ENCODE data around the gene TAGLN2. TPM values are rescaled to one million over a fixed set of nuclear protein-coding genes. Genes with fewer than 3 reads are reported as not detected.
A peak's percentile ranks its signal among the peaks of the same experiment; 100 is the strongest.
"Not testable (repeated sequence)": the region's sequence is repeated elsewhere in the genome, so short reads cannot be mapped to it uniquely, and the experiment has no call there.

TAGLN2 gene
- total RNA-seq, 1 donor from 2014 or later, result 65.1 TPM

- DNase-seq (ENCODE audit: low read depth), result no peak
Observed at GRCh38 chr1:159902541-159902940, 22.8 kb downstream of the TAGLN2 start.

GRCh38 chr1:159900755-159901360 lies 24.4 kb downstream of the TAGLN2 start:
- DNase-seq (ENCODE audit: low read depth), result no peak

GRCh38 chr1:159900086-159900680 lies 25.1 kb downstream of the TAGLN2 start, which contains the start of gene CFAP45:
Gene CFAP45, minus strand, starts transcription at chr1:159900165. Its CDS starts 67 bp downstream, at chr1:159900098.
- no peak for DNase-seq (ENCODE audit: low read depth)

- not testable (repeated sequence) for DNase-seq (ENCODE audit: low read depth)
Observed at GRCh38 chr1:159899634-159900033, 25.7 kb downstream of the TAGLN2 start.

GRCh38 chr1:159898527-159898926 lies 26.8 kb downstream of the TAGLN2 start:
- no peak for DNase-seq (ENCODE audit: low read depth)

GRCh38 chr1:159897962-159898361 lies 27.3 kb downstream of the TAGLN2 start:
- DNase-seq (ENCODE audit: low read depth), result no peak

GRCh38 chr1:159896546-159896930 lies 28.8 kb downstream of the TAGLN2 start:
- no peak for DNase-seq (ENCODE audit: low read depth)

- DNase-seq (ENCODE audit: low read depth), result no peak
Observed at GRCh38 chr1:159895836-159896545, 29.3 kb downstream of the TAGLN2 start.

- no peak for DNase-seq (ENCODE audit: low read depth)
Observed at GRCh38 chr1:159895286-159895685, 30.0 kb downstream of the TAGLN2 start.

GRCh38 chr1:159892944-159893343 lies 32.4 kb downstream of the TAGLN2 start:
- no peak for DNase-seq (ENCODE audit: low read depth)

- DNase-seq (ENCODE audit: low read depth), result peak; percentile 89
Observed at GRCh38 chr1:159891275-159892157, 33.8 kb downstream of the TAGLN2 start.

- DNase-seq (ENCODE audit: low read depth), result no peak
Observed at GRCh38 chr1:159890390-159890789, 34.9 kb downstream of the TAGLN2 start.

GRCh38 chr1:159889821-159890252 lies 35.5 kb downstream of the TAGLN2 start:
- DNase-seq (ENCODE audit: low read depth), result peak; percentile 62

- DNase-seq (ENCODE audit: low read depth), result no peak
Observed at GRCh38 chr1:159889202-159889601, 36.1 kb downstream of the TAGLN2 start.

- no peak for DNase-seq (ENCODE audit: low read depth)
Observed at GRCh38 chr1:159884296-159884695, 41.0 kb downstream of the TAGLN2 start.

- DNase-seq (ENCODE audit: low read depth), result no peak
Observed at GRCh38 chr1:159883134-159883533, 42.2 kb downstream of the TAGLN2 start.

- no peak for DNase-seq (ENCODE audit: low read depth)
Observed at GRCh38 chr1:159882527-159882862, 42.8 kb downstream of the TAGLN2 start.

- DNase-seq (ENCODE audit: low read depth), result peak; percentile 91
Observed at GRCh38 chr1:159881622-159882526, 43.4 kb downstream of the TAGLN2 start.

GRCh38 chr1:159880430-159880829 lies 44.9 kb downstream of the TAGLN2 start:
- DNase-seq (ENCODE audit: low read depth), result no peak

- no peak for DNase-seq (ENCODE audit: low read depth)
Observed at GRCh38 chr1:159879977-159880376, 45.3 kb downstream of the TAGLN2 start.

Data from myocyte (in vitro differentiated cells).